OCI-LY1 (cell line): ENCODE measurements around the gene RNF181.

ENCODE experiments used
- H2AFZ ChIP-seq: fragments of 200-600 bp; sonication (generic), shearing (Covaris generic); 2 replicates; pipeline ENCODE4 v1.6.0; 2014; ENCODE audit warnings: antibody characterized with exemption, mild to moderate bottlenecking, low read length
- H3F3A ChIP-seq: fragments of 200-600 bp; sonication (generic), shearing (Covaris generic); 2 replicates; pipeline ENCODE4 v1.6.0; 2014; ENCODE audit warnings: mild to moderate bottlenecking, antibody characterized with exemption, low read length, moderate library complexity; ENCODE audit not compliant: insufficient read depth
- H3K27ac ChIP-seq: fragments of 200-600 bp; sonication (generic); 2 replicates; pipeline ENCODE4 v1.5.1; 2014; ENCODE audit warnings: low read length, mixed run types, mild to moderate bottlenecking, low read depth; ENCODE audit not compliant: poor library complexity, severe bottlenecking
- H3K27me3 ChIP-seq: fragments of 200-600 bp; sonication (generic); 2 replicates; pipeline ENCODE4 v1.6.0; 2014; ENCODE audit warnings: antibody characterized with exemption, mild to moderate bottlenecking, low read length, moderate library complexity; ENCODE audit not compliant: insufficient read depth
- H3K36me3 ChIP-seq: fragments of 200-600 bp; sonication (generic); 2 replicates; pipeline ENCODE4 v1.6.1; 2014; ENCODE audit warnings: mild to moderate bottlenecking, antibody characterized with exemption, low read length, moderate library complexity, mixed read lengths; ENCODE audit not compliant: insufficient read depth
- H3K4me1 ChIP-seq: fragments of 200-600 bp; sonication (generic); 2 replicates; pipeline ENCODE4 v1.5.1; 2014; ENCODE audit warnings: mild to moderate bottlenecking, low read length, moderate library complexity; ENCODE audit not compliant: insufficient read depth, severe bottlenecking
- H3K4me2 ChIP-seq: fragments of 200-600 bp; sonication (generic), shearing (Covaris generic); 2 replicates; pipeline ENCODE4 v1.6.1; 2014; ENCODE audit warnings: low read length
- H3K4me3 ChIP-seq: fragments of 200-600 bp; sonication (generic); 2 replicates; pipeline ENCODE4 v1.5.1; 2014; ENCODE audit warnings: low read length, low read depth, mild to moderate bottlenecking, mixed read lengths; ENCODE audit not compliant: poor library complexity, severe bottlenecking
- H3K79me2 ChIP-seq: fragments of 200-600 bp; shearing (Covaris generic); 2 replicates; pipeline ENCODE4 v1.6.1; 2016; ENCODE audit warnings: mixed run types, low read length, mixed read lengths; ENCODE audit not compliant: insufficient read depth
- H3K9ac ChIP-seq: fragments of 200-600 bp; sonication (generic), shearing (Covaris generic); 2 replicates; pipeline ENCODE4 v1.6.1; 2014; ENCODE audit warnings: mild to moderate bottlenecking, low read length, mixed read lengths
- H3K9me2 ChIP-seq: fragments of 200-600 bp; sonication (generic), shearing (Covaris generic); 2 replicates; pipeline ENCODE4 v1.6.1; 2014; ENCODE audit warnings: low read depth, mild to moderate bottlenecking, low read length, mixed read lengths
- H3K9me3 ChIP-seq: fragments of 200-600 bp; shearing (Covaris generic); 2 replicates; pipeline ENCODE4 v1.6.1; 2014; ENCODE audit warnings: low read length, mixed read lengths
- H4K20me1 ChIP-seq: fragments of 200-600 bp; sonication (generic), shearing (Covaris generic); 2 replicates; pipeline ENCODE4 v1.6.0; 2016; ENCODE audit warnings: mild to moderate bottlenecking, low read length; ENCODE audit not compliant: insufficient read depth
- EZH2 ChIP-seq: fragments of 200-600 bp; sonication (generic), shearing (Covaris generic); IDR thresholded peaks from 2 replicates; pipeline ENCODE4 v1.8.0; 2017; ENCODE audit warnings: borderline replicate concordance, mixed run types, mild to moderate bottlenecking, antibody characterized with exemption, low read length, moderate library complexity, mixed read lengths
- TF ChIP-seq, protein P1 (sequence below): fragments of 200-600 bp; sonication (generic), shearing (Covaris generic); IDR thresholded peaks from 2 replicates; pipeline ENCODE4 v1.5.1; 2017; ENCODE audit warnings: mild to moderate bottlenecking, antibody characterized with exemption, low read length, moderate library complexity, mixed read lengths

Gene RNF181

DNA sequence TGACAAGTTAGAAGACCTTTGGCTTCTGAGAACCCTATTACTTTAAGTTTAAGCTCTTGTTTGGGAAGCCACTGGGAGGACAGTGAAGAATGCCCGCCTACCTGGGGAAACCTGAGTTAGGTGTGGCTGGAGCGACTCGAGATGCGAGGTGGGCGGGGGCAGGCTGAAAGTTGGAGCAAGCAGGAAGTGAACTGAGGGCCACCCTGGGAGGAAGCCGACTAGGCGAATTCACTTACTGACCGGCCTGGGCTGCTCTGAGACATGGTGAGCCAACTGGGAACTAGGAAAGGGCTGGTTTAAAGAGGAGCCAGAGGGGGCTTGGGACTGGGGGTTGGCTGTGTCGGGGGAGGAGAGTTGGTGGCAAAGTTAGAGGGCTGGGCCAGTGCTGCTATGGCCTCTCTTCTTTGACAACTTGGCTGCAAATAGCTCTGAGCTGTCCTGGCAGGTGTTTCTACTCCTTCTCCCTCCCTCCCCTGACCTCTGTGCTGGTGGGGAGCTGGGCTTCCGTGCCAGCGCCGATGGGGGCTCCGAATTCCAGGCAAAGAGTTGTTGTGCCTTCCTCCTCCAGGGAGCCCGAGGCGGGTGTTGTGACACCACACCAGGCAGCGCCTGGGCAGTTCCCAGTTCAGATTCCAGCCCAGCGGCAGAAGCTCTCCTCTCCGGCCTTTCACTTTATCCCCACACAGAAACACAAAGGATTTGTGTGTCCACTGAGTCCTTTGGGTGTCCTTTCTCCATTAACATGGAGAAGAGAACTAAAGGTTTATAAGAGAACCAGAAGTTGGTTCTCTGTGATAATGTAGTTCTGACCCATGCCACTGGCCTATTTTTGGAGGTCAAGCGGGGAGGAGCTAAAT, 17.9 kb upstream of the RNF181 start, which contains the start of gene VAMP8:
TSS of gene VAMP8 (plus strand) at position 201 of the 857 bp plus-strand sequence. CDS start at position 262, 61 bp downstream.
- H3K27ac ChIP-seq = peak within 1 kb of the TSS; percentile 60

DNA sequence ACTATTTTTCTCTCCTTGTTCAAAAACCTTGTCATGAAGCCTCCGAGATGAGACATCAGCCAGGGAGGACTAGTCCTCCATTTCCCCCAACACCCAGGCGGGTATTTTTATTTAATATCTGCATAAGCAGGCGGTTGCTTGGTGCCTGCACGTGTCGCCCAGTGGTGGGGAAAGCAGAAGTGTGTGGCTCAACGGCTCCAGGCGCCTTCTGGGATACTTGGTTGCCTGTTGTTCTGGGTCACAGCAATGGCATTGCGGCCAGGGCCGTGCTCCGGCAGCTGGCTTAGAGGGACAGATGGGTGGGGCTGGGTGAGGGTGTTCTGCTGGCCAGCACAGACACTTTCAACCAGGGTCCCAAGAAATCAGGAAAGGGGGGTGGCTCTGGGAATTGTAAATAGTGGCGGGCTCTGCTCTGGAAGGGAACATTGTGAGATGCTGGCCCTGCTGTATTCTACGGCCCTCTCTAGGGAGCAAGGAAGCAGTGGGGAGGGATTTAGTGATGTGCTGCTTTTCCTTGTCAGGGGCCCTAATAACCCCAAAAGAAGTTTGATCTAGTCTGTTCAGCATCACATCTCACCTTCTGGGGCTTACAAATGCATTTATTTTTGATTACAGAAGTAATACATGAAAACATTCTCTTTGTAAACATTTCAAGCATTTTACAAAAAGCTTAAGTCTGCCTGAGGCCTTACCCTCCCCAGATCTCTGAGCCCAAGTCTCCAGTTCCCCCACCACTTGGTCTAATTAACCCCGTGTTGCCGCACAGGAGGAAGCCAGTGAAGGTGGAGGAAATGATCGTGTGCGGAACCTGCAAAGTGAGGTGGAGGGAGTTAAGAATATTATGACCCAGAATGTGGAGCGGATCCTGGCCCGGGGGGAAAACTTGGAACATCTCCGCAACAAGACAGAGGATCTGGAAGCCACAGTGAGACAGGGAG, 17.0 kb upstream of the RNF181 start:
- Histone ChIP-seq H2AFZ (no peak overlapping the region), H3K4me2 (peak overlapping the region; percentile 96), H3K4me1 (peaks cover 27% of the 10 kb centered on the region), H3K9me3 (no peaks in the 10 kb centered on the region), H3K9me2 (no peaks in the 10 kb centered on the region), H3K9ac (peak overlapping the region; percentile 73), H3K27ac (peak overlapping the region; percentile 60), H4K20me1 (no peaks in the 10 kb centered on the region), H3K79me2 (no peaks in the 10 kb centered on the region), H3K36me3 (peaks cover 41% of the 10 kb centered on the region), H3K27me3 (no peaks in the 10 kb centered on the region), H3F3A (no peaks in the 10 kb centered on the region), H3K4me3 (peak overlapping the region; percentile 71)
- TF ChIP-seq, protein P1, sequence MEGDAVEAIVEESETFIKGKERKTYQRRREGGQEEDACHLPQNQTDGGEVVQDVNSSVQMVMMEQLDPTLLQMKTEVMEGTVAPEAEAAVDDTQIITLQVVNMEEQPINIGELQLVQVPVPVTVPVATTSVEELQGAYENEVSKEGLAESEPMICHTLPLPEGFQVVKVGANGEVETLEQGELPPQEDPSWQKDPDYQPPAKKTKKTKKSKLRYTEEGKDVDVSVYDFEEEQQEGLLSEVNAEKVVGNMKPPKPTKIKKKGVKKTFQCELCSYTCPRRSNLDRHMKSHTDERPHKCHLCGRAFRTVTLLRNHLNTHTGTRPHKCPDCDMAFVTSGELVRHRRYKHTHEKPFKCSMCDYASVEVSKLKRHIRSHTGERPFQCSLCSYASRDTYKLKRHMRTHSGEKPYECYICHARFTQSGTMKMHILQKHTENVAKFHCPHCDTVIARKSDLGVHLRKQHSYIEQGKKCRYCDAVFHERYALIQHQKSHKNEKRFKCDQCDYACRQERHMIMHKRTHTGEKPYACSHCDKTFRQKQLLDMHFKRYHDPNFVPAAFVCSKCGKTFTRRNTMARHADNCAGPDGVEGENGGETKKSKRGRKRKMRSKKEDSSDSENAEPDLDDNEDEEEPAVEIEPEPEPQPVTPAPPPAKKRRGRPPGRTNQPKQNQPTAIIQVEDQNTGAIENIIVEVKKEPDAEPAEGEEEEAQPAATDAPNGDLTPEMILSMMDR = no peak
- TF ChIP-seq EZH2 = no peak

More for the DNA sequence above, 17.9 kb upstream of the RNF181 start, which contains the start of gene VAMP8:
- Histone ChIP-seq H3K36me3 (peaks cover 32% of the 10 kb centered on the region), H2AFZ (no peak within 1 kb of the TSS), H3K9me2 (no peaks in the 10 kb centered on the region), H3K9ac (peak within 1 kb of the TSS; percentile 73), H4K20me1 (no peaks in the 10 kb centered on the region), H3K4me2 (peak within 1 kb of the TSS; percentile 96), H3K4me1 (peaks cover 27% of the 10 kb centered on the region), H3F3A (no peaks in the 10 kb centered on the region), H3K9me3 (no peaks in the 10 kb centered on the region), H3K27me3 (no peaks in the 10 kb centered on the region), H3K4me3 (peak within 1 kb of the TSS; percentile 71), H3K79me2 (no peaks in the 10 kb centered on the region)
- TF ChIP-seq, protein P1 = no peak
- no peak for TF ChIP-seq EZH2

DNA sequence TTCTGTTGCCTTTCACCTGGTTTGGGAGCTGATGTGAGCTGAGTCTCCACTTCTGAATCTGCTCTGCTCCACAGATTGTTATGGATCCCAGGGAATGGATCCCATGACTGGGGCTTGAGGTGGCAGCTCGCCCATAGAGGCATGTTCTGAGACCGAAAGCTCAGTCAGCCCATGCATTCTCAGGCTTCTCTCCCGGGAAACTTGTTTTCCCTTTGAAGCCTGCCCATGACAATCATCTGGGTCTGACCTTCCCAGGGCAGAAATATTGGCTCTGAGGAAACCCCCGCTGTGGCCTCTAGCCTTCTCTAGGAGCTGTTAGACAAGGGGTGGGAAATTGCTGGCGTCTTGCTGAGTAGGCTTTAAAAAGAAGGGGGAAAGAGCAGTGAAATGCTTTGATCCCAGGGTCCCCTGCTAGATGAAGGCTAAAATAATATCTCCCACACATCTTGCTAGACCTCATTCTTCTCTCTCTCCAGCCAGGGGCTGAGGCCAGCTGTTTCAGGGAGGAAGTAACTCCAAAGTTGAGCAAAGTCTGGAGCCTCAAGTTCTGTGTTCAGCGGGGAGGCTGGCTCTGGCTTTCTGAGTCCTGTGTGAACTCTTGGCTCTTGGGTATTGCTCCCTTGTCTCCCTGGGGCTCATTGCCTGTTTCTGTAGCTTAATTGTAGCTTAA, 16.1 kb upstream of the RNF181 start:
- no peaks in the 10 kb centered on the region for H3K9me2 ChIP-seq
- peaks cover 34% of the 10 kb centered on the region for H3K4me1 ChIP-seq
- H3K27ac ChIP-seq = no peak overlapping the region
- TF ChIP-seq, protein P1 = no peak
- TF ChIP-seq EZH2 = no peak
- no peaks in the 10 kb centered on the region for H3K9me3 ChIP-seq
- no peaks in the 10 kb centered on the region for H3K79me2 ChIP-seq
- no peaks in the 10 kb centered on the region for H4K20me1 ChIP-seq
- H3K4me3 ChIP-seq = peak overlapping the region; percentile 71
- H3F3A ChIP-seq = no peaks in the 10 kb centered on the region
- peaks cover 47% of the 10 kb centered on the region for H3K36me3 ChIP-seq
- no peaks in the 10 kb centered on the region for H3K27me3 ChIP-seq
- peak overlapping the region; percentile 96 for H3K4me2 ChIP-seq
- peak overlapping the region; percentile 73 for H3K9ac ChIP-seq
- H2AFZ ChIP-seq = no peak overlapping the region
